GM19099 (cell line): ENCODE measurements around the gene PHACTR3.

Experiments
- POLR2A ChIP-seq: IDR thresholded peaks from 3 replicates; pipeline ENCODE4 v1.6.1; 2011; ENCODE audit warnings: low read depth; ENCODE audit not compliant: insufficient read length; ENCODE audit errors: extremely low read depth

The PHACTR3 gene

GRCh38 chr20:59751075-59751711 is 146.9 kb downstream of the PHACTR3 start:
- no peak for TF ChIP-seq POLR2A

DNA sequence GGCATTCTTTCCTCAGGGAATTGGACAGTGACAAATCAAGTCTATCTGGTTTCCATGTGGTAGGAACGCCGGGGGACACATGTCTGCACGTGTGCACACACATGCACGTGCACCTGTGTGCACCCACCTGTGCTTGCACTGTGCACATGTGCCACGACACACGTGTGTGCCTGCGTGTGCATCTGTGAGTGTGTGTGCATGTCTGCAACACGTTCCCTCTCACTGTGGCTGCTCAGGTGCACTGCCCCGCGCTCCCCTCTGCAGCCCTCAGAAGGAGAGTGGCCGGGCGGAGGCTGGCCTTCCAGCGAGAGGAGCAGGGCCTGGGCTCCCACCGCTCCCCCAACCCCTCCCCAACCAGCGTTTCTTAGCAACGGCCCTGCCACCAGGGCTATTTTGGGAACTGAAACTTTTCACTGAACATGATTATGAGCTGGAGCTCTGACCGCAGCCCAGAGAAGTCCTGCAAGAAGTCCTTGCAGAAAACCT is 147.8 kb downstream of the PHACTR3 start:
- TF ChIP-seq POLR2A, result no peak

DNA sequence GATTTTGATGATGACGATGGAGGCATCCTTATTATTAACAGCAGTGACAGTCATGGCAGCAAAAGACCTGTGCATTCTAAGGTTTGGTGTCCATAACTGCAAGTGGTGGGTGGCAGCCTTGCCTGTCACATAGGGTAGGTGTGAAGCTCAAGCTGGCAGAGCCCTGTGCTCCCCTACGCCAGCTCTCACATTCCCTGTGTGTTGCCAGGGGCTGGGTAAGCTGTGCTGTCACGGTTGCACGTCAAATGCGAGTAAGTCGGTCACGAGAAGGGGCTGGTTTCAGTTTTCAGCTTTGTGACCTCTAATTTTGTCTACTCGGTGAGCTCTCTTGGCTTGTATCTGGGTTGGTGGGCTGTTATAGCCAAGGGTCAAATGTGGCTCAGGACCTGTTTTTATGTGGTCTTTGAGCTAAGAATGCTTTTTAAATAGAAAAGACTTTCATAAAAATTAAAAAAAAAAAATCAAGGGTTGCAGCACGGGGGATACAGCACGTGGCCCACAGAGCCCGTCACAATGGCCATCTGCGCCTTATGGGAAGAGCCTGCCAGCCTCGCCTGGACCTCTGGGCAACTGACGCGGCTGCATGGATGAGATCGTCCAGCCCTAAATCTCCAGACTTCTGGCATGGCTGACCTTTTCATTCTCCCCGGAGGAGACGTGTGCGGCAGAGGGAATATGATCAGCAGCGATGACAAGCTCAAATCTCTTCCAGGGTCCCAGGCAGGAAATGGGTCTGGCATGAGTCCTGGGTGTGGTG is 148.5 kb downstream of the PHACTR3 start:
- TF ChIP-seq POLR2A, result no peak

GRCh38 chr20:59753836-59754235 is 149.5 kb downstream of the PHACTR3 start:
- no peak for TF ChIP-seq POLR2A

DNA sequence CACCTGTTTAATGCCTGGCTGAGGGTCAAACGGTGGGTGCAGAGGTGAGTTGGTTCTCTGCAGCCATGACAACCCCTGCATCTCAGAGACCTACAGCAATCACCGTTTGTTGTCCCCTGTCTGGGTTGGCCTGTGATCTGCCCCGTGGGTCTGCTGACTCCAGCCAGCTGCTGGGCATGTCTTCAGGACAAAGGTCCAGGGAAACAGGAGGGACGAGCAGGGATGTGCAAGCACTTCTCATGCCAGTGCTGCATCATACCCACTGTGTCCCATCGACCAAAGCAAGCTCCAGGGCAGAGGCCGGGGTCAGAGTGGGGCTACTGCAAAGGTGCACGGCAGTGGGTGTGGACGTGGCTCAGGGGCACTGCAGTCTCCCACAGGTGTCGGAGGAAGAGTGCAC is 150.2 kb downstream of the PHACTR3 start:
- no peak for TF ChIP-seq POLR2A

- no peak for TF ChIP-seq POLR2A
These were observed 151.9 kb downstream of the PHACTR3 start for GRCh38 chr20:59756241-59756640.

- TF ChIP-seq POLR2A, result no peak
These were observed 159.7 kb downstream of the PHACTR3 start for GRCh38 chr20:59764037-59764436.

DNA sequence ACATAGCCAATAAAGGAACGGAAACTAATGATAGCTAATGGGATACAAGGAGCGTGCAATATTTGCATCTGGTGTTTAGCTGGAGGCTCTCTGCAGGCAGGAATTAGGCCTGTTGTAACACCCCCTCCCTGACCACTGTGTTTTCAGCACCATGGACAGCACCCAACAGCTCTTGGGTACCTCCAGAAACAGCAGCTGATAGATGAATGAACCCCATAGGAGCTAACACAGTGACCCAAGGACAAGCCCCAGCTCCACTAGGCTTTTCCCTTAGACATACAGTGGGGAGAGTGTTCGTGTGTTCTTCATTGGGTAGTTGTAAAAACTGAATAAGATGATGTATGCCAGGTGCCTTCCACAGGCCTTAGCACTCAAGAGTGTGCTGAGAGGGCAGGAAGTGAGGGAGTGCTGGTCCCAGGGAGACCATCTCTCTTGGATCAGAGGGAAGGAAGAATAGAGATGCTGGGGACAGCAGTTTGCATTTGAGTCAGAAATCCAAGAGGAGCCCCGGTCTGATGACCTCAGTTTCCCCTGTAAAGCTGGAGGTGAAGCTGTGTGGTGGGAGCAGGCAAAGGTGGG is 161.3 kb downstream of the PHACTR3 start:
- TF ChIP-seq POLR2A, result no peak

DNA sequence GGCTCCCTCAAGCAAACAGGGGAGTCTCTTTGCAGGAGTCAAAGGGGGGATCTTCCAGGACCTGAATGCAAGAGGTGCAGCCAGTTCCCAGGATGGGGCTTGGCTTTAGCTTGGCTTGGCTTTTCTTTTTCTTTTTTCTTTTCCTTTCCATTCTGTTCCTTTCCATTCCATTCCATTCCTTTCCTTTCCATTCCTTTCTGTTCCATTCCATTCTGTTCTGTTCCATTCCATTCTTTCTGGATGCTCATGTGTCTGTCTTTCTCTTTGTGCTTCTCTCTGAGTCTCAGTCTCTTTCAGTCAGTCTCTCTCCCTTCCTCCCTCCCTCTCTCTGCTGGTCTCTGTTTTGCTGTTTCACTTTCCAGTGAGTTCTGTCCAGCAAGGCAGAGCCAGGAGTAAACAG is 163.3 kb downstream of the PHACTR3 start:
- no peak for TF ChIP-seq POLR2A

DNA sequence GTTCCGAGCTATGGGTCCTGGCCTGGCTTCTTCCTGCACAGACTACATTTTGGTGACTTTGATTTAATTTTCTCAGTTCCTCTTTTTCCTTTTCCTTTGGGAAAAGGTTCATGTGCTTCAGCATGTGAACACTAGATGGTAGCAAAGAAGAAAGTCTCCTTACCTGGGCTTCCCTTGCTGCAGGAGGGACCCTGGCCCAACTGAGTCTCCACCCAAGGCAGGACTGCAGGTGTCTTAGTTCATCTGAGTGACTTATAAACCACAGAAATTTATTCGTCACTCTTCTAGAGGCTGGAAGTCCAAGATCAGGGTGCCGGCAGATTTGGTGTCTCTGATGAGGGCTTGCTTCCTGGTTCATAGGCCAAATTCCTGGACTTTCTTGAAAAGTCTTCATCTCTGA is 165.9 kb downstream of the PHACTR3 start:
- no peak for TF ChIP-seq POLR2A

GRCh38 chr20:59770851-59771250 is 166.5 kb downstream of the PHACTR3 start:
- no peak for TF ChIP-seq POLR2A

DNA sequence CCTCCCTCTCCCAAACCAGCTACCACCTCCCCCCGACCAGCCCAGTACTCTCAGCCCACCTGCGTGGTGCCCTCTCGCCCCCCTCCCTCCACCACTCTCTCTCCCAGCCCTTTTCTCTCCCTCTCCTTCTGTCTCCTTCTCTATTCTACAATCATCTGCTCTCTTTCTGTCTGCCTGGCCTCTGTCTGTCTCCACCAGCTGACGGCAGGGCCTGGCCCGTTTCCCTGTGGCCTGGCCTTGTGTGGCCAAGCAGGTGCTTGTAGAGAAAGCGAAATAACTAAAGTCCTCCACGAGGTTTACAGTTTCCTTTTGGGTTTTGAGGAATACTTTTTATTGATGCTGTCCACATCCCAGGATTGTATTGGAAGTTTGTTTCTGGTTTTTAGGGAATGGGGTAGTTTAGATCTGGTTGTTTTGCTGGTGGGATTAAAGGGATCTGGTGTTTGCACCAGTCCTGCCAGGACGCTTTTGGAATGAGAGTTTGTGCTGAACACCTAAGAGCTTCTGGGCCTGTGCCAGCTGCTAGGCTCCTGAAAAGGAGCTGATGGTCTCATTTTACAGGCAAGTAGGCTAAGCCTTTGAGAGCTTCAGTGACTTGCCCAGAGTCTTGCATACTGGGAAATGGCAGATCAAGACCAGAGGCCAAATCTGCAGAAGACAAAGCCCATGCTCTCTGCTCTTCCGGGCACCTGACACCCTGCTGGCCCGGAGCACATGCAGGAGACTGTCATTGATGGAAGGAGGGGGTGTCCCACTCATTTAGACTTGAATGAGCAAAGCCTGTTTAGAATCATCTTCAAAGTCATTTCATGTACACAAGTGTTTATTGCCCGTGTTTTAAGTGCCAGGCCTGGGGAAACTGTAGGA is 167.4 kb downstream of the PHACTR3 start:
- TF ChIP-seq POLR2A, result no peak

DNA sequence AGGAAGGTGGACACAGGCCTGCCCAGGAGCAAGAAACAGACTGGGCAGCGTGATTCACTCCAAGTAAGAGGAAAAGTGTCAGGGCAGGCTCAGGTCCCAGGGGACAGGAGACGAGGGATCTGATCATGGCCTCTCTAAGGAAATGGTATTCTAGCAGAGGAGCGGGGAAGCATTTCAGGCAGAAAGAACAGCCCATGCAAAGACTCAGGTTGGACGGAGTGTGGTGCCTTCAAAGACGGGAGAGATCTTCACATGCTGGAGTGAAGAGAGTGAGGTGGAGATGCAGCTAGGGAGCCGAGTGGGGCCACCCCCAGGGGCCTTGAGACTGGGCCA is 168.0 kb downstream of the PHACTR3 start:
- TF ChIP-seq POLR2A, result no peak

- no peak for TF ChIP-seq POLR2A
These were observed 168.9 kb downstream of the PHACTR3 start for GRCh38 chr20:59772931-59773913.

GRCh38 chr20:59774204-59774641 is 169.9 kb downstream of the PHACTR3 start:
- TF ChIP-seq POLR2A, result no peak
